K562 (cell line): ENCODE data around the gene GPX5. TPM values are rescaled to one million over a fixed set of nuclear protein-coding genes. Genes with fewer than 3 reads are reported as not detected.
"Not testable (repeated sequence)": the region's sequence is repeated elsewhere in the genome, so short reads cannot be mapped to it uniquely, and the experiment has no call there.

ENCODE experiments used
- ADNP ChIP-seq: fragments of 200-800 bp; sonication (Bioruptor generic); IDR thresholded peaks from 2 replicates; pipeline ENCODE4 v1.6.1; 2016; ENCODE audit warnings: missing genetic modification characterization, missing compliant biosample characterization
- FOXK2 ChIP-seq, 2 experiments: fragments of 450-650 bp; IDR thresholded peaks in 1 of 2; conservative IDR thresholded peaks in 1 of 2; 2 replicates each; pipeline ENCODE4 v1.6.1; 2016; ENCODE audit warnings: low read depth in 2 of 2, mild to moderate bottlenecking in 1 of 2
- HEY1 ChIP-seq: fragments of 250-450 bp; sonication (Bioruptor Pico); IDR thresholded peaks from 2 replicates; pipeline ENCODE4 v1.5.0; 2020; ENCODE audit warnings: mild to moderate bottlenecking, moderate library complexity, borderline replicate concordance
- HMG20A ChIP-seq: fragments of 450-650 bp; formaldehyde crosslinking; conservative IDR thresholded peaks from 2 replicates; pipeline ENCODE4 v1.4.0; 2020; ENCODE audit warnings: mild to moderate bottlenecking, mixed read lengths
- JUN ChIP-seq, 2 experiments: sonication (generic) in 1 of 2; formaldehyde crosslinking in 1 of 2; IDR thresholded peaks; 2 replicates each; pipeline versions ENCODE4 v1.6.1 to v1.8.0; 2012 to 2022; ENCODE audit warnings: borderline replicate concordance in 2 of 2, mild to moderate bottlenecking in 2 of 2, improper control_type of control experiment in 1 of 2, low read depth in 1 of 2, low read length in 1 of 2, missing genetic modification reagents in 1 of 2
- KHSRP ChIP-seq: fragments of 450-650 bp; IDR thresholded peaks from 2 replicates; pipeline ENCODE4 v1.6.1; 2017
- MAZ ChIP-seq, 2 experiments: fragments of 450-650 bp in 1 of 2; sonication (generic) in 1 of 2; formaldehyde crosslinking; IDR thresholded peaks in 1 of 2; conservative IDR thresholded peaks in 1 of 2; 2 replicates each; pipeline versions ENCODE4 v1.4.0 to v1.5.0; 2020; ENCODE audit warnings: mild to moderate bottlenecking in 1 of 2, missing genetic modification reagents in 1 of 2
- NCOA1 ChIP-seq: fragments of 450-650 bp; IDR thresholded peaks from 2 replicates; pipeline ENCODE4 v1.6.1; 2016; ENCODE audit warnings: low read depth
- NCOA4 ChIP-seq: fragments of 450-650 bp; IDR thresholded peaks from 2 replicates; pipeline ENCODE4 v1.6.1; 2018; ENCODE audit warnings: mild to moderate bottlenecking; ENCODE audit not compliant: partially characterized antibody
- NEUROD1 ChIP-seq: fragments of 150-350 bp; IDR thresholded peaks from 2 replicates; pipeline ENCODE4 v1.6.1; 2014; ENCODE audit warnings: borderline replicate concordance, low read length, low read depth; ENCODE audit not compliant: partially characterized antibody
- PHB2 ChIP-seq: fragments of 450-650 bp; IDR thresholded peaks from 2 replicates; pipeline ENCODE4 v1.6.1; 2017; ENCODE audit warnings: low read depth
- RCOR1 ChIP-seq, 2 experiments: IDR thresholded peaks; 2 replicates each; pipeline ENCODE4 v1.6.1; 2012; ENCODE audit warnings: low read depth in 2 of 2, low read length in 2 of 2, borderline replicate concordance in 1 of 2, improper control_type of control experiment in 1 of 2
- SMARCC2 ChIP-seq: fragments of 450-650 bp; IDR thresholded peaks from 2 replicates; pipeline ENCODE4 v1.6.1; 2017; ENCODE audit warnings: antibody characterized with exemption, moderate library complexity, mild to moderate bottlenecking, low read depth
- TRIM28 ChIP-seq: fragments of 450-650 bp; IDR thresholded peaks from 2 replicates; pipeline ENCODE4 v1.6.1; 2017
- ZNF311 ChIP-seq: fragments of 250-450 bp; sonication (Bioruptor Pico); IDR thresholded peaks from 2 replicates; pipeline ENCODE4 v1.4.0; 2020; ENCODE audit warnings: mild to moderate bottlenecking, moderate library complexity
- ZNF354B ChIP-seq: fragments of 250-450 bp; sonication (Bioruptor Pico); IDR thresholded peaks from 2 replicates; pipeline ENCODE4 v1.4.0; 2020
- ZNF41 ChIP-seq: fragments of 250-450 bp; sonication (Bioruptor Pico); conservative IDR thresholded peaks from 2 replicates; pipeline ENCODE4 v1.4.0; 2020; ENCODE audit warnings: mild to moderate bottlenecking
- ZNF696 ChIP-seq: fragments of 250-450 bp; sonication (Bioruptor Pico); conservative IDR thresholded peaks from 2 replicates; pipeline ENCODE4 v1.4.0; 2020; ENCODE audit warnings: mild to moderate bottlenecking, moderate library complexity
- polyA plus RNA-seq, 8 experiments: library from polyadenylated mRNA; depleted of rRNA in 4 of 8; stranded (reverse) in 5 of 8; unstranded in 3 of 8; fragments of >200 nt; fragmentation: Nextera tagmentation in 2 of 8; fragmentation: Illumina TruSeq in 1 of 8; extraction: Ambion mirVana in 2 of 8; extraction: Trizol in 1 of 8; gene quantifications; 2 replicates each; pipeline versions ENCODE4 v1.2.1 to v1.2.3, GENCODE V29; 2011 to 2014; ENCODE audit warnings: inconsistent platforms in 1 of 8, missing spikeins in 1 of 8
- total RNA-seq, 7 experiments: library from RNA; depleted of rRNA in 6 of 7; stranded (reverse); fragments of >200 nt in 6 of 7; fragmentation: Illumina TruSeq in 2 of 7; extraction: Trizol in 2 of 7; gene quantifications; 2 replicates each; pipeline versions ENCODE4 v1.2.1 to v1.2.3, GENCODE V29; 2011 to 2021; ENCODE audit warnings: low replicate concordance in 1 of 7
- TF ChIP-seq, protein P1 (sequence below), 2 experiments: IDR thresholded peaks in 1 of 2; conservative IDR thresholded peaks in 1 of 2; 2 replicates each; pipeline ENCODE4 v1.6.1; 2016; ENCODE audit warnings: low read depth in 2 of 2, mild to moderate bottlenecking in 1 of 2, missing compliant biosample characterization in 1 of 2, missing genetic modification characterization in 1 of 2, moderate library complexity in 1 of 2
- TF ChIP-seq, protein P2 (sequence below): fragments of 450-650 bp; formaldehyde crosslinking; IDR thresholded peaks from 2 replicates; pipeline ENCODE4 v1.4.0; 2022; ENCODE audit warnings: mild to moderate bottlenecking, moderate library complexity
- TF ChIP-seq, protein P3 (sequence below): fragments of 450-650 bp; formaldehyde crosslinking; IDR thresholded peaks from 2 replicates; pipeline ENCODE4 v1.4.0; 2022; ENCODE audit warnings: missing genetic modification characterization
- TF ChIP-seq, protein P4 (sequence below): fragments of 250-450 bp; sonication (Bioruptor Pico); IDR thresholded peaks from 2 replicates; pipeline ENCODE4 v1.4.0; 2020

Gene GPX5
- total and polyA plus RNA-seq, 9 of the 15 experiments (the other 6 are each of a cell fraction or from before 2014, with no cell fraction given): 0.07 to 0.18 (median 0.15) TPM; not detected in 6

DNA sequence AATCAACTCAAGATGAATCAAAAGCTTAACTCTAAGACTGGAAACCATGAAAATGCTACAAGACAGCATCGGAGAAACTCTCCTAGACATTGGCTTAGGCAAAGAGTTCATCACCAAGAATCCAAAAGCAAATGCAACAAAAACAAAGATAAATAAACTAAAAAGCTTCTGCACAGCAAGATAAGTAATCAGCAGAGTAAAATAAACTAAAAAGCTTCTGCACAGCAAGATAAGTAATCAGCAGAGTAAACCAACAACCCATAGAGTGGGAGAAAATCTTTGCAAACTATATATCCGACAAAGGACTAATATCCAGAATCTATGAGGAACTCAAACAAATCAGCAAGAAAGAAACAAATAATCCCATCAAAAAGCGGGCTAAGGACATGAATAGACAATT, 21.3 kb downstream of the GPX5 start (continued):
- 0 out of 2 replicates have a peak, but pooled peaks have one; percentile 42 for TF ChIP-seq ZNF41 (CRISPR knock-in tag)
- TF ChIP-seq ADNP (tag): peak; percentile 55
- peak; percentile 99 for TF ChIP-seq SMARCC2
- peak in 1 of 2 experiments; percentile 80; a peak in 3 of 4 replicates for TF ChIP-seq MAZ (CRISPR knock-in tag; conservative IDR thresholded peaks at IDR 0.05 in 1 of 2, IDR thresholded peaks at IDR 0.05 in 1 of 2)
- peak; percentile 82 for TF ChIP-seq NCOA4
- peak; percentile 90 for TF ChIP-seq NCOA1
- TF ChIP-seq KHSRP: peak; percentile 92
- 0 out of 2 replicates have a peak, but pooled peaks have one; percentile 39 for TF ChIP-seq JUN (IDR thresholded peaks at IDR 0.05; ENCODE audit: borderline replicate concordance, low read depth, low read length)
- TF ChIP-seq JUN (CRISPR knock-in tag; IDR thresholded peaks at IDR 0.05; ENCODE audit: borderline replicate concordance): not testable (repeated sequence)
- 0 out of 2 replicates have a peak, but pooled peaks have one; percentile 63 for TF ChIP-seq ZNF696 (CRISPR knock-in tag)
- TF ChIP-seq, protein P1, sequence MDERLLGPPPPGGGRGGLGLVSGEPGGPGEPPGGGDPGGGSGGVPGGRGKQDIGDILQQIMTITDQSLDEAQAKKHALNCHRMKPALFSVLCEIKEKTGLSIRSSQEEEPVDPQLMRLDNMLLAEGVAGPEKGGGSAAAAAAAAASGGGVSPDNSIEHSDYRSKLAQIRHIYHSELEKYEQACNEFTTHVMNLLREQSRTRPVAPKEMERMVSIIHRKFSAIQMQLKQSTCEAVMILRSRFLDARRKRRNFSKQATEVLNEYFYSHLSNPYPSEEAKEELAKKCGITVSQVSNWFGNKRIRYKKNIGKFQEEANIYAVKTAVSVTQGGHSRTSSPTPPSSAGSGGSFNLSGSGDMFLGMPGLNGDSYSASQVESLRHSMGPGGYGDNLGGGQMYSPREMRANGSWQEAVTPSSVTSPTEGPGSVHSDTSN (CRISPR knock-in tag; IDR thresholded peaks at IDR 0.05; ENCODE audit: low read depth): not testable (repeated sequence)
- TF ChIP-seq, protein P1 (tag; conservative IDR thresholded peaks at IDR 0.05; ENCODE audit: low read depth): 0 out of 2 replicates have a peak, but pooled peaks have one; percentile 23
- TF ChIP-seq, protein P2, sequence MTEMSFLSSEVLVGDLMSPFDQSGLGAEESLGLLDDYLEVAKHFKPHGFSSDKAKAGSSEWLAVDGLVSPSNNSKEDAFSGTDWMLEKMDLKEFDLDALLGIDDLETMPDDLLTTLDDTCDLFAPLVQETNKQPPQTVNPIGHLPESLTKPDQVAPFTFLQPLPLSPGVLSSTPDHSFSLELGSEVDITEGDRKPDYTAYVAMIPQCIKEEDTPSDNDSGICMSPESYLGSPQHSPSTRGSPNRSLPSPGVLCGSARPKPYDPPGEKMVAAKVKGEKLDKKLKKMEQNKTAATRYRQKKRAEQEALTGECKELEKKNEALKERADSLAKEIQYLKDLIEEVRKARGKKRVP (CRISPR knock-in tag): peak; percentile 76
- TF ChIP-seq, protein P3, sequence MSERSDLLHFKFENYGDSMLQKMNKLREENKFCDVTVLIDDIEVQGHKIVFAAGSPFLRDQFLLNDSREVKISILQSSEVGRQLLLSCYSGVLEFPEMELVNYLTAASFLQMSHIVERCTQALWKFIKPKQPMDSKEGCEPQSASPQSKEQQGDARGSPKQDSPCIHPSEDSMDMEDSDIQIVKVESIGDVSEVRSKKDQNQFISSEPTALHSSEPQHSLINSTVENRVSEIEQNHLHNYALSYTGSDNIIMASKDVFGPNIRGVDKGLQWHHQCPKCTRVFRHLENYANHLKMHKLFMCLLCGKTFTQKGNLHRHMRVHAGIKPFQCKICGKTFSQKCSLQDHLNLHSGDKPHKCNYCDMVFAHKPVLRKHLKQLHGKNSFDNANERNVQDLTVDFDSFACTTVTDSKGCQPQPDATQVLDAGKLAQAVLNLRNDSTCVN (CRISPR knock-in tag): peak; percentile 85; the same call in 1 of the 2 replicates
- peak; percentile 66; the same call in 1 of the 2 replicates for TF ChIP-seq HEY1 (CRISPR knock-in tag)
- peak; percentile 44 for TF ChIP-seq NEUROD1
- TF ChIP-seq, protein P4, sequence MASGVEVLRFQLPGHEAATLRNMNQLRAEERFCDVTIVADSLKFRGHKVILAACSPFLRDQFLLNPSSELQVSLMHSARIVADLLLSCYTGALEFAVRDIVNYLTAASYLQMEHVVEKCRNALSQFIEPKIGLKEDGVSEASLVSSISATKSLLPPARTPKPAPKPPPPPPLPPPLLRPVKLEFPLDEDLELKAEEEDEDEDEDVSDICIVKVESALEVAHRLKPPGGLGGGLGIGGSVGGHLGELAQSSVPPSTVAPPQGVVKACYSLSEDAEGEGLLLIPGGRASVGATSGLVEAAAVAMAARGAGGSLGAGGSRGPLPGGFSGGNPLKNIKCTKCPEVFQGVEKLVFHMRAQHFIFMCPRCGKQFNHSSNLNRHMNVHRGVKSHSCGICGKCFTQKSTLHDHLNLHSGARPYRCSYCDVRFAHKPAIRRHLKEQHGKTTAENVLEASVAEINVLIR (CRISPR knock-in tag): peak; percentile 37; the same call in 1 of the 2 replicates
- TF ChIP-seq TRIM28: peak; percentile 41; the same call in 1 of the 2 replicates
- peak; percentile 88 for TF ChIP-seq ZNF311
- TF ChIP-seq ZNF354B (CRISPR knock-in tag): peak; percentile 56; the same call in 1 of the 2 replicates
- TF ChIP-seq FOXK2 (conservative IDR thresholded peaks at IDR 0.05 in 1 of 2, IDR thresholded peaks at IDR 0.05 in 1 of 2; ENCODE audit: low read depth in 2 of 2): peak; percentile 64 to 77; a peak in 3 of 4 replicates
- TF ChIP-seq PHB2: peak; percentile 95
- TF ChIP-seq HMG20A (CRISPR knock-in tag): peak; percentile 68; the same call in 1 of the 2 replicates
- peak; percentile 62 to 98; a peak in 3 of 4 replicates for TF ChIP-seq RCOR1 (IDR thresholded peaks at IDR 0.05; ENCODE audit: borderline replicate concordance in 1 of 2, low read depth in 2 of 2, low read length in 2 of 2)
